ENCODE data around the gene MITD1.

MITD1 gene

DNA sequence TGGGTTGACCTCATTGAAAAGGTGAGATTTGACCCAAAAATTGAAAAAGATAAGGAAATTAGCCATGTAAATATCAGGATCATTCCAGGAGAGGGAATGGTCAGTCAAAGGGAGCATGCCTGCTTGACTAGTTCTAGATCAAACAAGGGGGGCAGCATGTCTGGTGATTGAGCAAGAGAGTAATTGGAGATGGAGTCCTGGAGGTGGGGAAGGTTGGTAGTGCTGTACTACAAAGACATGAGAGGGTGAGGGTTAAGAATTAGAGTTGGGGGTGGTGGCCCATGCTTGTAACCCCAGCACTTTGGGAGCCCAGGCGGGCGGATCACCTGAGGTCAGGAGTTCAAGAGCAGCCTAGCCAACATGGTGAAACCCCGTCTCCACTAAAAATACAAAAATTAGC, 2.2 kb upstream of the MITD1 start:
- Mint-ChIP-seq H3K27ac (ENCODE audit: low read depth) (no peak overlapping the region), H3K4me3 (no peak overlapping the region), H3K9me3 (no peaks in the 10 kb centered on the region), H3K27me3 (no peaks in the 10 kb centered on the region), H3K4me1 (peaks cover 43% of the 10 kb centered on the region), H3K36me3 (ENCODE audit: insufficient read depth) (peaks cover 20% of the 10 kb centered on the region)
- DNase-seq (ENCODE audit: low spot score in 2 of 2) (no peak), ATAC-seq (replicated peaks; ENCODE audit: extremely low read depth, poor library complexity, severe bottlenecking) (no peak)

DNA sequence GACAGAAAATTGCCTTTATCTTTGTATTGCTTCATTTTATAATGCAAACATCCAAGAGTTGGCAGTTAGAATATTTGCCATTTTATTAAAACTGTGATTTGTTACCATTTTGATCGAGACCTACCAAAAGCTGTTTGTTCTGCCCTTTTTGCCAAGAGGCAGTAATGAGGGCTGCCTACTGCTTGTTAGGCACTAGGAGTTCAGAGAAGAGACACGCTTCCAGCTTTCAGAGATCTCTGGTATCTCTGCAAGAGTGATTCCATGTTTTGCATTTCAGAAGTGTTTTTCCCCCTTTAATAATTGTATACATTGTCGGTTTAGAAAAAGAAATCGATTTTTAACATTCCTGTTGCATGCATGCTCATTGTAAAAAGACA, 754 bp upstream of the MITD1 start:
- peak overlapping the region; percentile 99 for H3K27ac Mint-ChIP-seq (ENCODE audit: low read depth)
- no peaks in the 10 kb centered on the region for H3K27me3 Mint-ChIP-seq
- H3K9me3 Mint-ChIP-seq, result no peaks in the 10 kb centered on the region
- H3K4me3 Mint-ChIP-seq, result peak overlapping the region; percentile 98
- DNase-seq (ENCODE audit: low spot score in 2 of 2) (no peak), ATAC-seq (replicated peaks; ENCODE audit: extremely low read depth, poor library complexity, severe bottlenecking) (no peak)
- peaks cover 15% of the 10 kb centered on the region for H3K36me3 Mint-ChIP-seq (ENCODE audit: insufficient read depth)
- peaks cover 49% of the 10 kb centered on the region for H3K4me1 Mint-ChIP-seq

DNA sequence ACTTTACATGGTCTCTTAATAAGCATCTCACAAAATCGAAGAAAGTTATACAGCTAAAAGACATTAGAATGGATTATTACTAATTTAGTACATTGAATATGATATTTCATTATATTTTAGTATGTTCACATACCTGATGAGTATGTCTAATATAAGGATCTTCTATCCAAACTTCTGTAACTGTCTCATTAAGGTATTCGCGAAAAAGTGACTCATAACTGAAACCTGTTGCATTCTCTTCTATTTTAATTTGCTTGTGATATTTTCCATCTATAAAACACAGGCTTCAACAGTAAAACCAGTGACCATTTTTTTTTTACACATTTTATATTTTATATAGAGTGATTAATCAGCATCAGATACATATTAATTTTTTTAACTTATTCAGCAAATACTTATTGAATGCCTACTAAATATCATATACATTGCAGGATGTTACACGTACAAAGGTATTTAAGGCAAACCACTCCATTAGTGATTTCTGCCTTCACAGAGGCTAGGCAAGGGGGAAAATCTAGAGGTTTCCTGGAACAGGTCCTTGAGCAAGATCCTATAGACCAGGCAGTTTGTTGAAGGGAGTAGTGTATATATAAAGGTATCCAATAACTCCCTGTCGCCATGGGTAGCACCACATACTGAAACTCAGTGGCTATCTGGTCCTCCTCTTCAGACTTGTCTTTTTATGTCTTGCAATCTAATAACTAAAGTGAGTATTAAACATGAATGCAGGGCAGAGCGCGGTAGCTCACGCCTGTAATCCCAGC, 9.3 kb downstream of the MITD1 start:
- H3K9me3 Mint-ChIP-seq, result no peaks in the 10 kb centered on the region
- no peak overlapping the region for H3K27ac Mint-ChIP-seq (ENCODE audit: low read depth)
- H3K27me3 Mint-ChIP-seq, result no peaks in the 10 kb centered on the region
- DNase-seq (ENCODE audit: low spot score in 2 of 2) (no peak), ATAC-seq (replicated peaks; ENCODE audit: extremely low read depth, poor library complexity, severe bottlenecking) (no peak)
- peaks cover 43% of the 10 kb centered on the region for H3K36me3 Mint-ChIP-seq (ENCODE audit: insufficient read depth)
- peaks cover 16% of the 10 kb centered on the region for H3K4me1 Mint-ChIP-seq
- H3K4me3 Mint-ChIP-seq, result no peak overlapping the region

DNA sequence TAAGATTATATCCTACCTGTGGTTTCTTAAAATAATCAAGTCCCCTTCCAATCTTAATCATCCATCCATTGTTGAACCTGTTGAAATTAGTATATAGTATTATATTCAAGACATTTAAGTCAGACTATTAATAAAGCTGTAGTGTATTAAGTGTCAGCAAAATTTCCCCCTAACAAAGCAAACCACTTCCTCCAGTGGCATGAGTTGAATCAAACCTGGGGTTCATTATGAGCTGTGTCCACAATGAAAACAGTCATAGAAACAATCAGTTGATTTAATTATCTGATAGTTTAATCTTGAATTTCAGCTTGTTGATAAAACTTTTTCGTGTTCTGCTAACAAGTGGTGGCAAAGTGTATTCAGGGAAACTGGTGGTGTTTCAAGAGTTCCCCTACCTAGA, 11.3 kb downstream of the MITD1 start:
- H3K36me3 Mint-ChIP-seq (ENCODE audit: insufficient read depth), result peaks cover 46% of the 10 kb centered on the region
- DNase-seq (ENCODE audit: low spot score in 2 of 2) (no peak), ATAC-seq (replicated peaks; ENCODE audit: extremely low read depth, poor library complexity, severe bottlenecking) (no peak)
- H3K4me1 Mint-ChIP-seq, result peaks cover 6% of the 10 kb centered on the region
- H3K27me3 Mint-ChIP-seq, result no peaks in the 10 kb centered on the region
- no peak overlapping the region for H3K4me3 Mint-ChIP-seq
- H3K9me3 Mint-ChIP-seq, result no peaks in the 10 kb centered on the region
- peak overlapping the region; percentile 78 for H3K27ac Mint-ChIP-seq (ENCODE audit: low read depth)

DNA sequence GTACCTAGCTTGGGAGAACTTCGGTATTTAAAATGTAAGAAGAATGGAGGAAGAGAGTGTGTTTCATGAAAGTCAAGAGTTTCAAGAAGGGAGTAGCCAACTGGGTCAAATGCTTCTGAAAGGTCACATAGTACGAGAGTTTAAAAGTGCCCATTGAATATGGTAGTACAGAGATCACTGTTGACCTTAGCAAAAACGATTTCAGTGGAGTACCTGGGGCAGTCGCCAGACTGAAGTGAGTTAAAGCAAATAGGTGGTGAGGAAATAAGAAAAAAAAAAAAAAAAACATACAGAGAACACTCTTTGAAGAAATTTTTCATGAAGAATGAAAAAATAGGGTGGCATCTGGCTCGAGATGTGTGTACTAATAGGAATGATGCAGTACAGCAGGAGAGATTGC, 14.6 kb downstream of the MITD1 start:
- no peak for DNase-seq (ENCODE audit: low spot score in 2 of 2)
- H3K27ac Mint-ChIP-seq (ENCODE audit: low read depth), result peak overlapping the region; percentile 73
- no peak for ATAC-seq (replicated peaks; ENCODE audit: extremely low read depth, poor library complexity, severe bottlenecking)
- no peaks in the 10 kb centered on the region for H3K9me3 Mint-ChIP-seq
- H3K36me3 Mint-ChIP-seq (ENCODE audit: insufficient read depth), result peaks cover 40% of the 10 kb centered on the region
- H3K4me1 Mint-ChIP-seq, result no peaks in the 10 kb centered on the region
- H3K27me3 Mint-ChIP-seq, result no peaks in the 10 kb centered on the region
- H3K4me3 Mint-ChIP-seq, result no peak overlapping the region

DNA sequence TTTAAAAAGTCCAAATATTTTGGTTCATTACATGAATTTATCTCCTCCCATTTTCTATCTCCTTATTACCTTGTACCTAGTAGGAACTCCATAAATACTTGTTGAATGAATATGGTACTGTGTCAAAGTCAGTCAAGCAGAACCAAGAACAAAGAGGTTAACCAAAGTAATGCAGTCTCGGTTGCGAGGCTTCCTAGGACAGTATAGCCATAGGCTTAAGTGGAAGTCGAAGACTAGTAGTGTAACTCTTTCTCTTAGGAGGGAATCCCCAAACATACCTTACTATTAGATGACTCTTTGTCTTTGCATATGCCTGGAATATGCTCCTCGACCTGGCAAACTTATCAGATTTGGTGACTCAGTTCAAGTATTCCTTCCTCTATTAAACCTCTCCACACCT, 21.3 kb downstream of the MITD1 start:
- peaks cover 34% of the 10 kb centered on the region for H3K36me3 Mint-ChIP-seq (ENCODE audit: insufficient read depth)
- no peaks in the 10 kb centered on the region for H3K27me3 Mint-ChIP-seq
- no peak overlapping the region for H3K4me3 Mint-ChIP-seq
- peak overlapping the region; percentile 66 for H3K27ac Mint-ChIP-seq (ENCODE audit: low read depth)
- ATAC-seq (replicated peaks; ENCODE audit: extremely low read depth, poor library complexity, severe bottlenecking) (no peak), DNase-seq (ENCODE audit: low spot score in 2 of 2) (no peak)
- H3K9me3 Mint-ChIP-seq, result no peaks in the 10 kb centered on the region
- peaks cover 37% of the 10 kb centered on the region for H3K4me1 Mint-ChIP-seq

DNA sequence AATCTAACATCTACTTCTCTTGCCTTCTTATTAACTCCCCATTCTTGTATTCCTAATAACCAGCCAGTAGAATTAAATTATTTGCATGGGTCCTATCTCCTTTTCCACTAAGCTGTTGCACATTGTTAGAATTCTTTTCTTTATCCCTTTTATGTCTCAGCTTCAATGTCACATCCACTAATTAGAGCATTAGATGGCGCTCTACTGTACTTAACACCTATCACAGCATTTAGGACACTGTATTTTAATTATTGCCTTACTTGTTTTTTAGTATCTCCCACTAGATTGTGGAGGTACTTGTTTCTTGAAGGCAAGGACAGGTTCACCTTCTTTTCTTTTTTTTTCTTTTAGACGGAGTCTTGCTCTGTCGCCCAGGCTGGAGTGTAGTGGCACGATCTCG, 22.3 kb downstream of the MITD1 start:
- Mint-ChIP-seq H3K4me1 (peaks cover 45% of the 10 kb centered on the region), H3K27me3 (no peaks in the 10 kb centered on the region), H3K36me3 (ENCODE audit: insufficient read depth) (peaks cover 33% of the 10 kb centered on the region), H3K4me3 (no peak overlapping the region), H3K27ac (ENCODE audit: low read depth) (peak overlapping the region; percentile 66), H3K9me3 (no peaks in the 10 kb centered on the region)
- no peak for DNase-seq (ENCODE audit: low spot score in 2 of 2)
- ATAC-seq (replicated peaks; ENCODE audit: extremely low read depth, poor library complexity, severe bottlenecking), result no peak

DNA sequence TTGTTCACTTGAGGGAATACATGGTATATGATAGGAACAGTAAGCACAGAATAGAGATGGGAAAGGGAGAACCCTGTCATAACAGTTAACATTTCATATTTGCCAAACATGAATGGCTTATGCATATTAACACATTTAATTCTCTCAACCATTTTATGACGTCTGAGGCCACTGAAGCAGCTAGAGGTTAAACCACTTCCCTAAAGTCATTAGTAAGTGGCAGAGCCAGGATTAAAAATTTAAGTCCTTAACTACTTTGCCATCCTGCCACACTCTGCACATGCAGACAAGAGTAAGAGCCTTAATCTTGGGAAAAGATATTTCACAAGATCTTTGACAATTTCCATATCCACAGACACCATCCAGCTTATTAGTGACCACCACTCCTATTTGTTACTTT, 24.0 kb downstream of the MITD1 start:
- H3K27ac Mint-ChIP-seq (ENCODE audit: low read depth), result peak overlapping the region; percentile 100
- peaks cover 45% of the 10 kb centered on the region for H3K4me1 Mint-ChIP-seq
- ATAC-seq (replicated peaks; ENCODE audit: extremely low read depth, poor library complexity, severe bottlenecking), result no peak
- no peaks in the 10 kb centered on the region for H3K9me3 Mint-ChIP-seq
- DNase-seq (ENCODE audit: low spot score in 2 of 2), result no peak
- no peak overlapping the region for H3K4me3 Mint-ChIP-seq
- H3K36me3 Mint-ChIP-seq (ENCODE audit: insufficient read depth), result peaks cover 31% of the 10 kb centered on the region
- H3K27me3 Mint-ChIP-seq, result no peaks in the 10 kb centered on the region

DNA sequence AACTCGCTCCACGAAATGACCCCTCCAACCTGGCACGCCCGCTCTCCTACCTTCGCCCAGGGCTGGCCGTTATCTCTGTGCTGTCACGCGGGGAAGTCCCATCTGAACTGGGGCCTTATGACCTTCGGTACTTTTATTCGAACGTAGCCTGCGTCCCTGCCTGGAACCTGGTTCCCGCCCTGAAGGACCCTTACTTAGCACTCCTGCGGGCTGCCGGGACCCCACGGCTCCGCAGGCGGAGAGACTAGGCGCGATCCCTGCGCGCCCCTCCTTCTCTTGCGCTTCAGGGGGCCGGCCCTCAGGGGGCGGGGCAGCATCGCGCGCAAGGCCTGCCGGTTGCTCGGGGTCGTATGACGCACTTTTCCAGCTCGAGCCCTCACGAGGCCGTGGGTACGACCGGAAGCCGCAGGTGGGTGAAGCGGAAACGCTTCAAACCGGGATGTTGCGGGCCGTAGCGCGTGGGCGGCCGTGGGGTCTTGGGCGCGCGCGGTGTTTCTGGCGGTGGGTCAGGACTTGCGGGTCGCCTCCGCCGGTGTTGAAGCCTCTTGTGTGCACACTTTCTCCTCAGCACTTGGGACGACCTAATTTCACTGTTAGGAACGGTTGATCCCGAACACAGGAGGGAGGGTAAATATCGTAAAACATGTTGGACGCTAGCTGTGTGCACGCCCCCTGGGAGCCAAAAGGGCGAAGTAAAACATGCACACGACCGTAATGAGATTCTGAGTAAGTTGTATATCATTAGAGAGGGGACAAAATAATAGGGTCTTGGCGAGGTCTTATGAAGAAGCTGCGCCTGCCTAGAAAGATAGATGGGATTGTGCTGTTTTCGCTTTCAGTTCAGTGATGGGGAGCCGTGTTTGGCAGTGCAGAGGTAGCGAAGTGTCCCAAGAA, 26.0 kb downstream of the MITD1 start, which contains the start of the genes LIPT1 and TSGA10:
LIPT1 (plus strand) TSS at position 325 of the 894 bp plus-strand sequence. CDS start 6,991 bp downstream, outside the sequence.
TSGA10 (minus strand) TSS at position 300 of the 894 bp plus-strand sequence. CDS start 45,503 bp downstream, outside the sequence.
- Mint-ChIP-seq H3K27ac (ENCODE audit: low read depth) (peak within 1 kb of the TSS; percentile 100), H3K27me3 (no peaks in the 10 kb centered on the region), H3K9me3 (no peaks in the 10 kb centered on the region), H3K4me1 (peaks cover 45% of the 10 kb centered on the region), H3K36me3 (ENCODE audit: insufficient read depth) (peaks cover 23% of the 10 kb centered on the region), H3K4me3 (no peak within 1 kb of the TSS)
- ATAC-seq (replicated peaks; ENCODE audit: extremely low read depth, poor library complexity, severe bottlenecking), result peak; percentile 94
- peak; percentile 75 to 83 for DNase-seq (ENCODE audit: low spot score in 2 of 2)

DNA sequence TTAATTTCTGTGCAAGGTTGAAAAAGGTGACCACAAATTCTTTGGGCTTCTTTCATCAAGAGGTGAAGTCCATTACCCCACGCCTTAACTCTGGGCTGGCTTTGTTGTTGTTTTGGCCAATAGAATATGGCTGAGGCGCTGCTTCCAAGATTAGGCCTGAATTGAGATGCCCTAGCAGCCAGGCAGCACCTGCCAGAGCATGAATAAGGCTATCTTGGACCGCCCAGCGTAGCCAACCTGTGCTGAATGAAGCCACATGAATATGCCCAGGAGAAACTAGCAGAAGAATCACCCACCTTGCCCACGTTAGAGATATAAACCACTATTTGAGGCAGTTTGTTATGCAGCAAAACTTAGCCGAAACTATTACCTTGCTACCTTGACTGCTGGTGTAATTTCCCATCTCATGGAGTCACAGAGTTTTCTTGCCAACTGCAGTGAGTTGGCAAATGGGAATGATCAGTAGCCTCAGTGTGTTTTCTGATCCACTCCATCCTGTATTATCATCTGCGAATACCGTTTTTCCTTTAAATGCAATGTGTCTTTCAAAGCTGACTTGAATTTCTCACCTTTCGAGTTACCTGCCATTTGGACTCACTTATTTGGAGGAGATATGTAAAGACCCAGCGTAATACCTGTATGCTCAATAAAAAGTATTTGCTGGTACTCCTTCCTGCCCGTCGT, 26.8 kb downstream of the MITD1 start:
- Mint-ChIP-seq H3K4me1 (peaks cover 37% of the 10 kb centered on the region), H3K27me3 (no peaks in the 10 kb centered on the region), H3K36me3 (ENCODE audit: insufficient read depth) (peaks cover 15% of the 10 kb centered on the region), H3K9me3 (no peaks in the 10 kb centered on the region), H3K27ac (ENCODE audit: low read depth) (peak overlapping the region; percentile 100), H3K4me3 (no peak overlapping the region)
- ATAC-seq (replicated peaks; ENCODE audit: extremely low read depth, poor library complexity, severe bottlenecking), result no peak
- DNase-seq (ENCODE audit: low spot score in 2 of 2), result no peak

DNA sequence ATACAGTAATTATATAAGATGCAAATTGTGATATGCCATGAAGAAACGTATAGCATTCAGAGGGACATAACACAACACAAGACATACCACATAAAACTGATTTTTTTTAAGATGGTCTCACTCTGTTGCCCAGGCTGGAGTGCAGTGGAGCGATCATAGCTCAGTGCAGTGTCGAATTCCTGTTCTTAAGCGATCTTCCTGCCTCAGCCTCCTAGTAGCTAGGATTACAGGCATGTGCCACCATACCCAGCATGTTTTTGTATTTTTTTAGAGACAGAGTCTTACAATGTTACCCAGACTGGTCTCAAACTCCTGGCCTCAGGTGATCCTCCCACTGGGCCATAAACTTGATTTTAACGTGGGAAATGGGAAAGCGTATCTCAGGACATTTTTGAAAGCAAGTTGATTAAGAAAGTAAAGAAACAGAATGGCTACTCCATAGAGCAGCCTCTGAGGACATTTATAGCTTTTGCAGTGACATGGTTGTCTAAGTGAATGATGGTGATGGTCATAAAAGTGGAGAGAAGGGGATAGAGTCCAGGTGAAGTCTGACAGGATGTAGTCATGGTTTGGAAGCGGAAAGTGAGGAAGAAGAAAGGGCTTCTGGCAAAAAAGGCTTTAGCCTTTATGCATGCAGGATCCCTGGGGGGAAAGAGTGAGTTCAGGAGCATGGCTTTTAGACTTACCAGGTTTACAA, 28.5 kb downstream of the MITD1 start:
- DNase-seq (ENCODE audit: low spot score in 2 of 2), result no peak
- no peaks in the 10 kb centered on the region for H3K27me3 Mint-ChIP-seq
- peaks cover 26% of the 10 kb centered on the region for H3K4me1 Mint-ChIP-seq
- H3K4me3 Mint-ChIP-seq, result no peak overlapping the region
- no peak overlapping the region for H3K27ac Mint-ChIP-seq (ENCODE audit: low read depth)
- no peak for ATAC-seq (replicated peaks; ENCODE audit: extremely low read depth, poor library complexity, severe bottlenecking)
- H3K9me3 Mint-ChIP-seq, result no peaks in the 10 kb centered on the region
- H3K36me3 Mint-ChIP-seq (ENCODE audit: insufficient read depth), result peaks cover 11% of the 10 kb centered on the region

DNA sequence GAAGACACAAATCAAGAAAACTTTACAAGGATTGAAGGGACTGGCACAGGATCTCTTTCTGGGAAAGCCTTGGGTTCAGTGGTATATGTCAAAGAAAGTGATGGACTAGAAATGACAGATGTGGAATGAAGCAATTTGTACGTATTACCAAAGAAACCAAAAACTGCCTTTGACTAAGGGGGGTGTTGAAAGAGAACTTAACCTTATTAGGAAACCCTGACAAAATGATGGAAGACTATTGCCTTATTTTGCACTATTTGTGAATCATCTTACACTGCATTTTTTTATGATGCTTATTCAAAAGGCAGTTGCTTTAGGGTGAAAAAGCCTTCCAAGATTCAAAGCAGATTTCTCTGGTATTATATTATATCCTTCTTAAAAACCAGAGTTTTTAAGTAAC, 30.2 kb downstream of the MITD1 start:
- ATAC-seq (replicated peaks; ENCODE audit: extremely low read depth, poor library complexity, severe bottlenecking), result no peak
- Mint-ChIP-seq H3K9me3 (no peaks in the 10 kb centered on the region), H3K36me3 (ENCODE audit: insufficient read depth) (peaks cover 8% of the 10 kb centered on the region), H3K4me1 (peaks cover 16% of the 10 kb centered on the region), H3K27ac (ENCODE audit: low read depth) (no peak overlapping the region), H3K4me3 (no peak overlapping the region), H3K27me3 (no peaks in the 10 kb centered on the region)
- DNase-seq (ENCODE audit: low spot score in 2 of 2), result no peak

Measured in central memory CD8-positive, alpha-beta T cell (primary cell).